Eye (tissue), 1 donor: Measurements from ENCODE around the gene JARID2.
"Not testable (repeated sequence)": the region's sequence is repeated elsewhere in the genome, so short reads cannot be mapped to it uniquely, and the experiment has no call there.

Experiments used
- DNase-seq: peaks from one replicate; pipeline ENCODE4 v3.0.0-alpha.2; 2015

JARID2 gene

DNA sequence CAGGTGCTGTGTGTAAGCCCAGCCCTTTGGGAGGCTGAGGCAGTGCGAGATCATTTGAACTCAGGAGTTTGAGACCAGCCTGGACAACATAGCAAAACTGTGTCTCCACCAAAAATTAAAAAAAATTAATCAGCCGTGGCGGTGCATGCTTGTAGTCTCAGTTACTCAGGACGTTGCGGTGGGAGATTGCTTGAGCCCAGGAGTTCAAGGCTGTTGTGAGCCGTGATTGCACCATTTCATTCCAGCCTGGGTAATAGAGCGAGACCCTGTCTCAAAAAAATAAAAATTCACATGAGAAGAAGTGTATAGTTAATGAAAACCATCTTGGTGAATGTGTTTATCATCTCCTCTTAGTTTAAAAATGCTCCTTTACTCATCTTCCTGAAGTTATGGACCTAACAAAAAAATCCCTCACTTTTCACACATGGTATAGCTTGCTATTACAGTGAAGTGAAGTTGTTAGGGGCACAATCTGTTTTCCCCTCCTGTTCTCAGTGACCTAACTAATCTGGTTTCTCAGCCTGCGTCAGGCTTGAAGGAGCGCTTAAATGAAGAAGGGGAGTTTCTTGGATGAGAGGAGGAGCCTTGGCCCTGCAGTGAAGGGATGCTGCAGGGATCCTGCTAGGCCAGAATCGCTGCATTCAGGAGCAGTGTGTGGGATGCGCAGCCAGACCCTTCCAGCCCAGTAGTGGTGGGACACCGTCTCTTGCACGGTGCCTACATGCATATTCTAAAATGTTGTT is 45.3 kb downstream of the JARID2 start:
- no peak for DNase-seq

DNA sequence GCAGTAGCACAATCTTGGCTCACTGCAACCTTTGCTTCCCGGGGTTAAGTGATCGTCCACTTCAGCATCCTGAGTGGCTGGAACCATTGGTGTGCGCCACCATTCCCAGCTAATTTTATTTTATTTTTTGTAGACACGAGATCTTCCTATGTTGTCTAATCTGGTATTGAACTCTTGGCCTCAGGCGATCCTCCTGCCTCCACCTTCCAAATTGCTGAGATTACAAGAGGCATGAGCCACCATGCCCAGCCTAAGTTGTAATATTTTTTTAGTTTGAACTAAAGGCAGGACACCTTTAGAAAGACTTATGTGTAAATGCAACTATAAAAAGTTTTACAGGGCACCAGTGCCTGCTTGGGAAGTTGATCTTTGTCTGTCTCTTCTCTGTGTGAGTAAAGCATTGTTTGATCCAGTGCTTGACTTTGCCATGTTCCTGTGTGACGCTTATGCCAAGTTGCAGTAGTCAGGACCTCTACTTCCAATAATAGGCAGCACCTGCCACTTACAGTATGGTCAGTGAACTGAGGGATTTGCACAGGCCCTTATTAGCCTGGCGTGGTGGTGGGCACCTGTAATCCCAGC is 46.9 kb downstream of the JARID2 start:
- DNase-seq, result no peak

DNA sequence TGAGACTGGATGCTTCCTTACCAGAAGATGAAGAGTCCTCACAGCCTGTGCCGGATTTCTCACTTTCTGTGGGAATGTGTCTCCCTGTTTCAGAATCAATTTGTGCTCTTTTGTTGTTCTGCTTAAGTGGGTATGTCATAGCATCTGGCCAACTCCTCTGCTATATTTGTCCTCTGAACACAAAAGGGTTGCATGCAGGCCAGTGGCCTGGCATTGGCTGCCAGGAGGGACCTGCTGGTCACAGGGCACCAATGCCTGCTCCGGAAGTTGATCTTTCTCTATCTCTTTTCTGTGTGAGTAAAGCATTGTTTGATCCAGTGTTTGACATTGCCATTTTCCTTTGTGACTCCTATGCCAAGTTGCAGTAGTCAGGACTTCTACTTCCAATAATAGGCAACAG is 47.8 kb downstream of the JARID2 start:
- no peak for DNase-seq

DNA sequence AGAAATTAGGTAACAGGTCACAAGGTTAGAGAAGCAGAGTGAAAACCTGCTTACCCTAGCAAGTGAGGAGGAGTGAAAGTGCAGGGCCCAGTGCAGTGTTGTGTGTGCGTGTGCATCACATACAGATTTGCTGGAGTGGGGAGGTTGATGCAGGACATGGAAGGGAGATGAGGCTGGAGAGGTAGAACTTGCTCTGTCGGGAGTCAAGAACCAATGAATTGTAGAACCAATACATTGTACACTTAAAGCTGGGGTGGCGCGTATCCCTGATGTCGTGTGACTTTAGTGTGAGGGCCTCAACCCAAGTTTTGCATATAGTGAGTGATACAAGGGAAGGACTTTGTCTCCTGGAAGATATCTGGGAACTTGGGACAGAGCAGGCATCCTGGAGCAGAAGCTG is 48.6 kb downstream of the JARID2 start:
- DNase-seq, result no peak

DNA sequence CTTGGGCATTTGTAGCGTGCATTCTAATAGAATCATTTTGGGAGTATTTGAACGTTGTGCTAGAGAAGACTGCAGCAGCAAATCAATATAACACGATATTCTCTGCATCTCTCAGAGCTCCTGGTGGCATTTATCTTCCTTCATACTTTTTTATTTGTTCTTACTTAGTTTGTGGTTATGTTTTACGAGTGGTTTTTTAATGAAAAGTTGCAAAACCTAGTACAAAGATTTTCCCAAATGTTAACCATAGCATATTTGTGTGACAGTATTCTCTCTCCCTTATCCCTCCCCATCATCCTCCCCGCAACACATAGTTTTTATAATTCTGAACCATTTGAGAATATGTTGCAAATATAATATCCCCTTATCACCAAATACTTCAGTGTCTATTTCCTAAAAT is 50.4 kb downstream of the JARID2 start:
- DNase-seq, result no peak

DNA sequence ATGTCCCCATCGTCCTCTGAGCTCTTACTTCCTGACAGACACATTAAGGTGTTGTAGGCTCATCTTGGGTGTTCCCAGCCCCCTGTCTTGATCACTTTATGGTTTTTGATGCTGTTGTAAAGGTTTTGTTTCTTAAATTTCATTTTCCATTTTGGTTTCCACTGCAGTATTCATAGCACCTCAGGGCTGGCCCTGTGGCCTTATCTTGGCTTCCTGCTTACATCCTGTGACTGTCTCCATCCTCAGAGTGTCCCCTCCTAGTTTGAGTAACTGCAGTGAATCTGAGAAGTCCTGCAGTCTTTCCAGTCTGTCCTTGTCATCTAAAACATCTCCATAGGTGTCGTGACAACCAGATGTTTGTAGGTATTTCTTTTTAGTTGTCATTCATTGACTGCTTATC is 50.9 kb downstream of the JARID2 start:
- no peak for DNase-seq

DNA sequence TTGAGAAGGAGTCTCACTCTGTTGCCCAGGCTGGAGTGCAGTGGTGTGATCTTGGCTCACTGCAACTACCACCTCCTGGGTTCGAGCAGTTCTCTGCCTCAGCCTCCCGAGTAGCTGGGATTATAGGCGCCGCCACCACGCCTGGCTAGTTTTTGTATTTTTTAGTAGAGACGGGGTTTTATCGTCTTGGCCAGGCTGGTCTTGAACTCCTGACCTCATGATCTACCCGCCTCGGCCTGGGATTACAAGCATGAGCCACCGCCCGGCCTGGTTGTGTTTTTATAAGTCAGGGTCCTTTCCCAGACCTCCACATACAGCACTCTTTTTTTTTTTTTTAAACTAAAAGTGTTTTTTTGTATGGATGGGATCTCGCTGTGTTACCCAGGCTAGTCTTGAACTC is 51.3 kb downstream of the JARID2 start:
- DNase-seq, result not testable (repeated sequence)

DNA sequence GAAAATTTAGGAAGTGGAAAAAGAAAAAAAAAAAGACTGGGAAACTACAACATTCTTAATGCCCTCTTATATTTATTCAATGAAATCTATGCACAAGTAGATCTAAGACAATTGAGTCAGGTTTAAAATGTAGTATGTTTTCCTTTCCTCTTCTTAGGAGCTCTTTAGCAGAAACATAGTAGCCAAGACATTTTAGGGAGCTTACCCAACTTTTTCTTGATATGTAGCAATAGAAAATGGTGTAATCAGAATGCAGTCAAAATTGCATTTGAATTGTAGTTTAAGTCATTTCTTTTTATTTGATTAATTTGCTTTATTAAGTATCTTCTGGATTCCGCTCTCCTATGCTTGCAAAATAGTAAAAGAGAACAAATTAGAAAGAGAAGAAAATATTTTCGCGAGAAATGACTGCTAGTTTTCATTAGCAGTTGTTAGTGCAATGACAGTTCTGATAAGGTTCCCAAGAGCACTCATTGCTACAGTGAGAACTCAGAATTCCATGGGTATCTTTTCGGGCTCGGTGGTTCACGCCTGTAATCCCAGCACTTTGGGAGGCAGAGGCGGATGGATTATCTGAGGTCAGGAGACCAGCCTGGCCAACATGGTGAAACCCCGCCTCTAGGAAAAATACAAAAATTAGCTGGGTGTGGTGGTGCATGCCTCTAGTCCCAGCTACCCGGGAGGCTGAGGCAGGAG is 52.2 kb downstream of the JARID2 start:
- DNase-seq, result no peak

DNA sequence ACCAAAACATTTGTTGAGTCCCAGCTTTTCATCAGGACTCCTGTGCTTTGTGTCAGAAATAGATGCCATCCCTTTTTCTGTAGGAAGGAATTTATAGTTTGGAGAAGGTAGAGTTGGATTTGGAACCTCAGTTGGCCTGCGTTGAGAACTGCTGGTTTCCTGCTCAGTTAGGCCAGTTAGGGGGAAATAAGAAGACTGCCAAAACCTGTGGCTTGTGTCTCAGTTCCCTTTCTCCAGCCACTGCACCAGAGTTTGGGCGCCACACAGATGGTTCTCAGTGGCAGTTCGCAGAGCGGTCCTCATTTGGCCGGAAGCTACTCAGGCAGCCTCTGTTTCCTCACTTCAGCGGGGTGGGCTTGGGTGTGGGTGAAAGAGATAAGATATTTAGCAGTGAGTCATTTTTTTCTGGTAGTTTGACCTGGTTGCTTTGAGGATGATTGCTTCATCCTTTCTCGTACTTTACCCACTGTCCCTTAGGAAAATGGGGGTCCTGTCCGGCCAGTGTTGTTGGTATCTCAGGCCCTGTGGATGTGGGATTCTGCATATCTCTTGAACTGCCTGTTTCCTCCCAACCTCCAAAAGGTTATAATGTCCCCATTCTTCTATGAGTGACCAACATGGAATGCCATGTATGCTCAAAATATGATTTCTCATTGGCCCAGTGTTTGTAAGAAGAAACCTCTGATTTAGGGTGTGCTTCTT is 53.7 kb downstream of the JARID2 start:
- DNase-seq, result no peak

DNA sequence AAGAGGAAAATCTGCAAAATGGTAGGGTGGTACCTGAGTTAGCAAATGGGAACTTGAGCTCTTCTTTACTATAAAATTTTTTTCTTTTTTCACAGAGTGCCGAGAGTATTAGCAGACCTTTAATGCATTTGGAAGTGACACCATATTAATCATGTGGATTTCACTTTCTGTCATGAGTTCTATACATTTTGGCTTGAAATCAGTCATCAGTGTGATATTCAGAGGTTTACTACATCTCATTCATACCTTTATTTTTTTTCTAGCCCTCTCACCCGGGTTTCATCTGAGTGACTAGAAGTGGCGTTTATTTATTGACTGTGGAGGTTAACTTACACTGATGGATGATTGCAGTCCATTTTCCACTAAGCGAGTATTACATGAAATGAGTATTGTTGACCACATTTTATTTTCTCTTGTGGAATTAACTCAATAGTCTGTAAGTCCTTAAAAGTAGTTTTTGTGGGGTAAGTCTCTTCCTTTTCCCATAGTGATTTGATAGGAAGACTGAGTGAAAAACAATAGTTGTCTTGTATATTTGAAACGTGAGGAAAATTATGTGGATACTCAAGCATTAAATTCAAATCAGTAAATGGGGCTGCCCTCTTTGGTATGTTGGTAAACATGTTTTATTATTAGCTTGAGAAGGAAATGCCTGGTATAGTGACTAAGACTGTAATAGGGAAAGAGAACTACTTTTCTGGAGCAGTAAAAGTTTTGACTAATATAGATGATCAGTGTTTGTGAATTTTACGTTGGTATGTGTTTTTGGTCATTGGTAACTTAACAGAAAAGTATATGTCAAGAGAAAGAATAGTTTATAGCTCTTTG is 55.5 kb downstream of the JARID2 start:
- DNase-seq, result no peak

DNA sequence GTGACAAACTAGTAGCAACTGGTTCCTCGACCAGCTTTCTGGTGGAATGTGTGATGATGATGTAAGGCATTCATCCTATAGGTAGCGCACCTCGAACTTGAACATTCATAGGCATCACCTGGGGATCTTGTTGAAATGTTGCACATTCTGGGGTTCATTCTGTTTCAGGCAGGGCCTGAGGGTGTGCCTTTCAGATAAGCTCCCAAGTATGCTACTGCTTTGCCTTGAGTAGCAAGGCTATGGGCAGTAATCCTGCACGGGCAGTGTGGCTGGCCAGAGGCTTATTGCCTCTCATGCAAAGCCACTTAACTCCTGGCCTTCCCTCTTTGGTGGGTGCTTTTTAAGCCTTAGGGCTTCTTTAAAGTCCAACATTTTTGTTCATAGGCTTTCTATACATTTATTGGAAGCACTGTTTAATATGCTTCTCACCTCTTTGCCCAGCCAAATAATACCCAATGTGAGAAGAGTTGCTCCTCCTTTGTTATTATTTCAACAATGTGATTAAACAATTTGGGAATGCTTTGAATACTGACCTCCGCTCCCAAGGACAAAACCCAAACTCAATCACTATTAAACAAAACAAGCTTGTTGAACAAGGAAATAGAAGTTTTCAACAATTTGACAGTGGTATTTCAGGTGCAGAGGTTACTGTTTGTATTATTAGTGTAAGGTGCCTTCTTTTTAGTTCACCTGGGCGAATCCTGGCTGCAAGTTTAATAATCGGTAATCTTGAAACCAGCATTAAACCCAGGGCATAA is 57.5 kb downstream of the JARID2 start:
- DNase-seq, result no peak

DNA sequence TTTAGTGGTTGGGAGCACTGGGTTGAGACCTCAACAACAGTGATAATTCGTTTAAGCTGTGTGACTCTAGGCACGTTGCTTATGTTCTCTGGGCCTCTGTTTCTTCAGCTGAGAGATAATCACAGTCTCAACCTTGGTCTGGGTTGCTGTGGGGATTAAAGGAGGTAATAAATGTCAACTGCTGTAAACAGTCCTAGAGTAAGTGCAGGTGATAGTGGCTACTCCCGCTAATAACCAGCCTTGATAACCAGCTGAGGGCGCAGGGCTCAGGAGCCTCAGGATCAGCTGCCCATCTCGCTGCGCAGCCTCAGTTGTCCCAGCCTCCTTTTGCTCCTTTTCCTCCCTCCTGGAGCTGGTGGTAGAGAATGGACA is 58.0 kb downstream of the JARID2 start:
- no peak for DNase-seq

DNA sequence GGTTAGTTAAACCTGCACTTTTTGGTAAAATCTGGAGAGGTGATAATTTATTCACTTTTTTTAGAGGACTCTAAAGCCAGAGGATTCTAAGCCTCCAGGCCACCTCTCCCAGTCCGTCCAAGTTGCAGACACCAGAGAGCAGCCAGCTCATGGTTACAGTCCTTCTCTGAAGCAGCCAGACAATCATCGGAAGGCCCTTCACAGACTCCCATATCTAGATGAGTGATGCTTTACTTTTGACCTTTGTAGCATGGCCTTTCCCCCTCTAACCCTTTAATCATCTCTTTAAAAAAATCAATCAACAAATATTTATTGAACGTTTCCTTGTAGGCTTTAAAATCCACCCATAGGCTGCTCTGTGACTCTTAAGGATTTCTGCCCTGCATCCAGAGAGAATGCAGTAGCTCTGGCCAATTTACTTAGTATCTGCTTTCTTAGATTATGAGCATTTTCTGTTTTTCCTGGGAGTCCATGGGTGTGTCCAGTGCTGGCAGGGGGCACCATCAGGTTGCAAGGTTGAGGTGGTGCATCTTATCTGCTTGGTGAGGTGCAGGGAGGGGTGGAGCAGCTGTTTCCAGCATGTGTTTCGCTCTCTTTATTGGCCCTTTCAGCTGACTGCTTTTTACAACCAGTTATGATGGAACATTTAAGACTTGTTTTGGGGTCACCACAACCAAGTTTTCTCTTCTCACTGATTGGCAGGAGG is 58.6 kb downstream of the JARID2 start:
- DNase-seq, result no peak

DNA sequence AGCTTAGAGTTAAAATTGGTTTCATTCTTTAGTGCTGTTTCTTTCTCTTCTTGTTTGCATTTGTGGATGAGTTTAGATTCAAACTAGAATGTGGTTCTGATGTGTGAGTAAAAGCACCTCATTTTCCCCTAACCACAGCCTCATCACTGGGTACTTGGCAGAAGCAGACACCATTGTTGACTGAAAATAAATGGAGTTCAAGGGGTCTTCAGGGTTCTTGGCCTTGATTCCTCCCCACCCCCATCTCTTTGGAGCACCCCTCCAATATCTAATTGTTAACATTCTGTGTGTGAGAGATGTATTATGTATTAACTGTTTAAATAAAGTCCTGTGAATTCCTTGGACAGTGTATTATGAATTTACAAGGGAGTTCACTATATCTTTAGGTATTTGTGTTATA is 59.6 kb downstream of the JARID2 start:
- DNase-seq, result no peak

DNA sequence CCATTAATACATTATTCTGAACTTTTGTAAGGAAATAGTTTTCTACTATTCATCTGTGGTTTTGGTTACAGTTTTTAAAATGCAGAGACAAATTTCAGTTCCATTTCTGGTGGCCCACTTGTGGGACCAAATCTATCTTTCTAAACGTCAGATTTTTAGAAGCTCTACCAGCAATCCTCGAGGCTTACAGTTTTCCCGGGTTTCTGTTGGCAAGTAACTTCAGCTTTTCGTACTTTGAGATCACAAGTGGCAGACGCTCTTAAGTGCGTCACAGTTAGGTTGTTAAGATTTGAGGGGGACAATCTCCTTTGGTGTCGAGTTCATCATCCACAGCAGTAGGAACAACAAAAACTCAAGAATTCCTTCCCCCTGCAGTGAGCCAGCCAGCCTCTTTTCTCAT is 60.0 kb downstream of the JARID2 start:
- no peak for DNase-seq

DNA sequence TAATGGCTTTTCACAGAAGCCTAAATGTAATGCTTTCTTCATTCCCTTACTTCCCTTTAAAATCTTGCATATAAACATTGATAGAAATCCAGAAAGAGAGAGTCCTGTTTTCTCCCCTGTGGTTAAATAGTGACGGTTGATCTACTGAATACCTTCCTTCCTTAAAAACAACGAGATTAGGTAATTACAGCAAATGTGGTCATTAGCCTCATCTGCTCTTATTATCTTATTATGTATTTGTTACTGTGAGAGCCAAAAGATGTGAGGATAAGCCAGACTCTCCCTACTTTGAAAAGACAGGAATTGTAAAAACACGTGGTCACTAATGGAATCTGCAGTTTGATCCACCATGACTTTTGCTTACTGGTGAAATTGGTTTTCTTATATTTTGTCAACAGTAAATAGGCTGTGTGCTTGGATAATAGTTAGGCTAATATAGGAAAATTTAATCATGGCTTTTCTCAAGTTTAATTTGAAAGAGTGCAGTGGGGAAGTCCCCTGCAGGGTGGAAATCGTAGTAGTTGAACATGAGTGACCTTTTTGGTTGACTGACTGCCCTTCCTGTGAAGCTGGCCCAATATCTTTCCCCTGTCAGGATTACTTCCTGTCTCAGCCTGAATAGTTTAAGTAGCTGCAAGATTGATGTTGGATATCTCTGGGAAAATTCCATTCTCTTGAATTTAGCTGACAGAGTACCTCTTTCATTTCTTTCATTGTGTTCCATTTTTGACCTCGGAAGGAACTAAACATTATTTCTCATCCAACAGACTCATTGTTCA is 62.8 kb downstream of the JARID2 start:
- DNase-seq, result no peak

DNA sequence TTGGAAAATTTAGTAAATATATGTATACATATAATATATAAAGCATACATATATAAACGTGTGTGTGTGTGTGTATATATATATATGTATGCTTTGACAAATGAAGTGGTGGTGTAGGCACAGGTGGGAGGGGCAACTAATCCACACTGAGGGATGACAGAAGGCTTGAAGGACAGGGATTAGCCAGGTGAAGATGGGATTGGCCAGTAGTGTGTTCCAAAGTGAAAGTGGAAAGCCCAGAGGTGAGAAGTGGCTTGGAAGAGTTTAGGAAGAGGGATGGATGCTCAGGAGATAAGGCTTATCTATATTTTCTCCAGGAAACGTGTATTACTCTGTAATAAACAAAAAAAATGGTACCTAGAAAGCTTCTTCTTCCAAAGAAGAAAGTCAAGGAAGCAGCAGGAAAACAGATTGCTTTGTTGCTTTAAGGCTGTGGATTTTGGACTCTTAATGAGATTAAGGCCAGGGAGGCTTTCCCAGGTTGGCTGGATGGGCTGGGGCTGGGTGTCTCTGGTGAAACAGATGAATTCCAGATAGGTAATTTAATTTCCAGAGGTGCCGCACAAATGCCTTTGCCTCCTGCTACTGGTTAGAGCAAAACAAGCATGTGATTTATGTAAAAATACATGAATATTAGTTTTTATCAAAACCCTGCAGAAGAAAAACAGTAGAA is 63.9 kb downstream of the JARID2 start:
- DNase-seq, result no peak

DNA sequence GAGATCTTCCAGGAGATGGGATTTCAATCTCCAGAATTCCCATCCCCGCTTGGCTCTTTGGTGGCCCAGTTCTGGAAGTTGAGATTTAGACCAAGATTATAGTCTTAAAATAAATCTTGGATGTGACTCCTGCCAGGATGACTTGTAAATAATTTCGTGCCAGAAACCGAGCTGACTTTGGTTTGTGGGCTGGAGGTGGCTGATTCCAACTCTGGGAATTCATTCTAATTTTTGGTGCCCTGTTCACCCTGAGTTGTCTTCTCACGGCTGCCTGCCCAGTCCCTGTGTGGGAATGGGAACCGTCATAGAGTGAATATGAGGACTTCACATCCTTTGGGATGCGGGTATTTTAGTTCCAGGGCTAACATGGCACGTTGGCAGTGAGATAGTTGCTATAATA is 64.8 kb downstream of the JARID2 start:
- DNase-seq, result no peak

DNA sequence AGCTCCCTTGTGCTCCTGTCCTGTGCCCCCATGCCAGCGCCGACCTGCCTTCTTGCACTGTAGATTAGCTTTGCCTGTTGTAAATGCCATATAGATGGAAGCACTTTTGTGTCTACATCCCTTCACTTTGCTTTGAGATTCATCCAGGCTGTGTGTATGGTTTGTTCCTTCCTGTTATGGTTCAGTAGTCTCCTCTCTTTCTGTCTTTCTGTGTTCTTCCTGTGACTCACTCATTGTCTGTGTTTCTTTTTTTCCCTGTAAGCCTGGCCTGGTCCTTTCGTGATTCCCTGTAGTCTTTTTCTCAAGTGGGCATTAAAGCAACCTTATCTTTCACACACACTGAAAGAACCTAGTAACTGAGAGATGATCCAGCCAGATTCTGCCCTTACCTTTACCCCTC is 66.6 kb downstream of the JARID2 start:
- DNase-seq, result no peak

DNA sequence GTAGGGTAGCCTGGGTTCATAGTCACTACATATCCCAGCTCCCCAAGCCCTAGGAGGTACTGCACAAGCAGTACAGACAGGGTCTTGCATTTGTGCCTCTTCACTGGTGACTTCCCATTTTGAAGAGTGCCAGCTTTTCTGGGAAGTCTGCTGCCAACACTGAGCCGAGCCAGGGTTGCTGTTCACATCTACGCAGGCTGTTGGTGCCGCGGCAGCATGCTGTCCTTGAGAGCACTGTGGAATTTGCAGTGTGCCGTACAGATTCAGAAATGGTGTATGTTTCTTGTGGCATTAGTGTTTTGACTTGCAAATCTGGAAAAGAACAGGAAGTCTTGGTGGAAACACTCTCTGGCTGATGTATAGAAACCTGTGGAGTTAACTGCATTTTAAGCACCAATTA is 67.5 kb downstream of the JARID2 start:
- no peak for DNase-seq
